Stimulated activated CD4-positive, alpha-beta T cell treated with anti-CD3 and anti-CD28 coated beads, Interleukin-1b, Interleukin-23, amount 100 ng/mL, for 4 hours (primary cell): ENCODE results near the gene UTP14C.
"Not testable (repeated sequence)": the region's sequence is repeated elsewhere in the genome, so short reads cannot be mapped to it uniquely, and the experiment has no call there.

Source experiments
- DNase-seq, 2 donors: peaks; one replicate each; pipeline ENCODE4 v3.0.0-alpha.2; 2020; ENCODE audit warnings: low read depth in 2 of 2

UTP14C gene

DNA sequence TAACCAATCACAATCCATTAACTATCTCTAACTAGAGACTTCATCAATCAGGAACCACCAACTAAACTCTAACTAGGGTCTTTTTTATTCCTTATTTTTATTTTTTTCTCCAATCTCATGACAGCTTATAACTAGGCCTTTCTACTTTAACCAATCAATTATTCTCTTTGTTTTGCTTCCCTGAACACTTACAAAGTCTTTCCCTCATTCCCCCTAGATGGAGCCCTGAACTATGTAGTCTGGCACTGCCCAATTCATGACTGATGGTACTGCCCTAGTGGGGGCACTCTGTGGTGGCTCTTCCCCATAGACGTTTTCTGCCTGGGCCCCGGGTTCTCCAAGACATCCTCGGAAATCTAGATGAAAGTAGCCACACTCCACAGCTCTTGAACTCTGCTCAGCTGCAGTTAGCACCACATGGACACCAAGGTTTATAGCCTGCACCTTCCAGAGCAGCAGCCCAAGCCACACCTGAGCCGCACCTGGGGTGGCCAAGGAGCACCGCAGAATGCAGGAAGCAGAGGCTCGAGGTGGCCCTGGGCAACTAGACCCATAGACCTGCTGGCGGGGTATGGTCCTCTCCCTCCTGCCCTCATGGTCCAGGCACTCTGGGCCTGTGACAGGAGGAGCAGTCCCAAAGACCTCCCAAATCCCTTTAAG is 19.9 kb upstream of the UTP14C start:
- no peak for DNase-seq

DNA sequence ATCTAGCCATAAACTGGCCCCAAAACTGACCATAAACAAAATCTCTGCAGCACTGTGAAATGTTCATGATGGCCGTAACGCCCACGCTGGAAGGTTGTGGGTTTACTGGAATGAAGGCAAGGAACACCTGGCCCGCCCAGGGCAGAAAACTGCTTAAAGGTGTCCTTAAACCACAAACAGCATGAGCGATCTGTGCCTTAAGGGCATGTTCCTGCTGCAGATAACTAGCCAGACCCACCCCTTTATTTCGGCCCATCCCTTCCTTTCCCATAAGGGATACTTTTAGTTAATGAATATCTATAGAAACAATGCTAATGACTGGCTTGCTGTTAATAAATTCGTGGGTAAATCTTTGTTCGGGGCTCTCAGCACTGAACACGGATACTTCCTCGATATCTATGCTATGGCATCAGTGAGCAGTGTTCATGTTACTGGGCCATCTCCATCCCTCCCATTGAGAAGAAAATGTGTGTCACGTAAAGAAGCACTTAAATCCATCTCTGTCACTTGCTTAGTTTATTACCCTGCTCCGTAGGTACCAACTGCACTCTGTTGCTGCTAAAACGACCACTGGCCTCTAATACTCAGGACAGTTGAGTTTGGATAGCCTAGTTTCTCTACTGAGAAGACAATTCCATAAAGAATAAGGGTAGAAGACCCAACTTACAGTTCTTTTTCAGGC is 18.5 kb upstream of the UTP14C start:
- no peak for DNase-seq

DNA sequence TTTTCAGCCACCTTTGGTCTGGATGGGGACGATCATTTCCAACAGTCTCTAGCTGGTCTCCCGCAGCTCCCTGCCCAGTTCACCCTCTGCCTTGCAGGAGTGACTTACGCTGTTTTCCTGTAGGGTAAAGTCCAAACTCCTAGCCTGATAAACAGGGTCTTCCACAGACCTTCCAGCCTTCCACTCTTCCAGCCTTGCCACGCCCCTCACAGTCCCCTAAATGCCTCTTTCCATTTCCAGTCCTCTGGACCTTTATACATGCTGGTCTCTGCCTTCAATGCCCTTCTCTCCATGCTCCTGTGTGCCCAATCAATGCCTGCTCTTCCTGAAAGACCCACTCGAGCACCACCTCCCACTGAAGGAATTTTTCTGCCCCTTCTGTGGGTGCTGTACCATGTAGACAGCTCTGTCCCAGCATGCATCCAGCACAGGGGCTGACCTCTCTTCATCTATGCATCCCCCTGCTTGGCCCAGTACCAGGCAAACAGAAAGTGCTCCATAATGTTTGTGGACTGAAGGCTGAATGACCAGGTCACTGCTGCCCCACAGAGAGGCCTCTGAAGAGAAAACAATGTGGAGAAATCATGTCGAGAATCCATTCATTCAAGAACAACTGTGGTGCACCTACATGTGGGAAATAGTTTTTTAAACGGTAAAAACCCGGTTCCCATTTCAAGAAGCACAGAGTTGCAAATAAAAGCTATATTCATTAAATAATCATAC is 17.8 kb upstream of the UTP14C start:
- DNase-seq: no peak

DNA sequence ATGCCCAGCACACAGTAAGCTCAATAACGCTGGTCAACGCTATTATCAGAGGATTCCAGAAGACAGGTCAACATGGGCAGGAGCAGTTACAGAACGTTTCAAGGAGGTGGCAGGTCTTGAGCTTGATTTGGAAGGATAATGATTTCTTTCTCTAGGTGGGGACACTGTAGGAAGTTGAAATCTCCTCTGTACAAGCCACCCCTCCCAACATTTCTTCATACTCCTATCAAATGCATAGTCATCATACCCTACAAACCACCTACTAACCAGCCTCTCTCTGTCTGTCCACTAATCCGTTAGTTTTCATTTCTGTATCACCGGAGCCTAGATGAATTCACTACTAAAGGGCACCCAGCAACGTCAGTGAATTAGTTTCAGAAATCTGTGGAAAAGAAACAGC is 14.5 kb upstream of the UTP14C start:
- DNase-seq: no peak

DNA sequence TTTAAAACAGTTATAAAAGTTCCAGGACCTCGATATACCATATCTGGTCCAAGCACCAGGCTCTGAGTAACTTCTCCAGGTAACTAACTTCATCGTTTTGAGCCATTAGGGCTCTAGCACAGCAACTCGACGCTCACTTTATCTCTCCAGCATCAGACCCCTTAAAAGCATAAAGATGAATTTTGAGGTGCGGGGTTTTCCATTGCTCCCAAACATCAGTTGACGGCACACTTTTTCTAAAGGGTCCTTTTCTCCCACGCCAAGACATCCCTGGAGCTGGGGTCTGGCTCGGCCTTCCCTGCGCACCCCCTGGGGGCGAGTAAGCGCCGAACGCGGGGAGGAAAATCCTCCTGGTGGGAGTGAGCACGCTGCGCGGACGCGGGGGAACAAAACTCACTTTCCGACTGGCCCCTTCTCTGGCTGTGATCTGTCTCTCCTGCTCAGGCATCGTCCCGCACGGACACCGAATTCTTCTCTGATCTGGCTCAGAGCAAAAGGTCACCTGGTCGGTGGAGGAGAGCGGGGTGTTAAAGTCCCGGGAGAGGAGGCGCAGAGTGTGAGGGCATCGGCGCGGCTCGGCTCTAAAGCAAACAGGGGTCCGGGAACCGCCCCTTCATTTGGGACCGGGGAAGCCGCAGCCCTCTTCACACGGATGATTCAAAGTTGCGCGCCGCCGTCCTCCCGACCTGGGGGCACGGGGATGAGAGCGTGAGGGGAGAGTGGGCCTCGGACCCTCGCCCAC is 13.4 kb upstream of the UTP14C start, which contains the start of gene ATP7B:
Gene ATP7B, minus strand, starts transcription at position 561 of the 742 bp plus-strand sequence. Its CDS starts 113 bp downstream, at position 448.
- DNase-seq: peak in 1 of 2 donors; percentile 3

DNA sequence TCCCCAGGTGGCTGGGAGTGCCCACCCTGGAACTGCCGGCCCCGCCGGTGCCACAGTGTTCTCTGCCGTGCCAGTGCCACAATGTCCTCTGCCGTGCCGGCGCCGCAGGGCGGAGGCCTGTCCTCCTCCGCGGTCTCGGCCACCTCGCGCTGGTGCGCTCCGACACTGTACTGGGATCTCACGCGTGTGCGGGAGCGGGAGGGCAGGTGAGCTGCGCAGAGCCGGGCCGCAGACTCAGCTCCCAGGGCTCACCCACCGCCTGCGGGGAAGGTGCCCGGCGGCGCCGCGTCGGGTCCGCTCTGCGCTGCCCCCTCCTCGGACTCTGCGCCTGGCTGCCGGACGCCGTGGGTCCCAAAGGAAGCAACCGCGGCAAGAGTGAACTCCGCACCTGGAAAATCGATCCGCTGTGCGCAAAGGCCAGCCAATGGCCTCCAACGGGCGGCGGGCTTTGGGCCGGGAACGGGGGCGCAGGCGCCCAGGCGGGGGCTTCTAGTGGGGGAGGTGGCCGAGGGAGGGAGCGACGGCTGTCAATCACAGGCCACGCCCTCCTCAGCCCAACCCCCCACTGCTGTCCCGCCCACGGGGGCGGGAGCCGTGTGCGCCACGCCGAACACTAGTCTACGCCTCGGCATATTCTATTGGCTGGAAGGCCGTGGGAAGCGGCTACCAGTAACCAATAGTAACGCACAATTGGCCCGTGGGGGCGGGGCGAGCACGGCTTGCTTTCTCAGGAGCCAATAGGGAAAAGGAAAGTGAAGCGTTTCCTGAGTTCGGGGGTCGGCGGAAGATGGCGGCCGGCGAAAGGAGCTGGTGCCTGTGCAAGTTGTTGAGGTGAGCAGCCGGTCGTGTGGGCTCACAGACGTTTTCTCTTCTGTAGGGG is 12.6 kb upstream of the UTP14C start, which contains the start of gene ALG11:
Gene ALG11, plus strand, starts transcription at position 767 of the 880 bp plus-strand sequence. Its CDS starts 21 bp downstream, at position 788.
- peak; percentile 99 to 100 for DNase-seq

DNA sequence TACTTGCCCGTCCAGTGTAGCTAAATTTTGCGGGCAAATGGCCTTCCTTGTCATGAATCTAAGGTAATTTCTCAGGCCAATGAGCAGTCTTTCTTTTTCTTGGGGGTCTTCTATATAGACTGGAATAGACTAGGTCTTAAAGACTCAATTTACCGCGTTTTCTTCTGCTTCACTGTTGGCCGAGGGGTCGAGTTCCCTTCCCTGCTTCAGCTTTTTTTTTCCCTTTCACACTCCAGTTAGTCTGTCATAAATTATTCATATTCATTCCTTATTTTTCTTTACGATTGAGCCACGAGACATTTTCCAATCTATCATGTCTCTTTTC is 12.0 kb upstream of the UTP14C start:
- no peak for DNase-seq

DNA sequence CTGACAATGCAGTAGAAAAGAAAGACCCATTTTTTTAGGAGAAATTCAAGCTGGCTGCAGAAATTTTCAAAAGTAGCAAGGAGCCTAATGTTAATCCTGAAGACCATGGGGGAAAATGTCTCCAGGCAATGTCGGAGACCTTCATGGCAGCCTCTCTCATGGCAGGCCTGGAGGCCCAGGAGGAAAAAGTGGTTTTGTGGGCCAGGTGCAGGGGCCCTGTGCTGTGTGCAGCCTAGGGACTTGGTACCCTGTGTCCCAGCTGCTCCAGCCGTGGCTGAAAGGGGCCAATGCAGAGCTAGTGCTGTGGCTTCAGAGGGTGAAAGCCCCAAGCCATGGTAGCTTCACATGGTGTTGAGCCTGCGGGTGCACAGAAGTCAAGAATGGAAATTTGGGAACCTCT is 8.2 kb upstream of the UTP14C start:
- no peak for DNase-seq

DNA sequence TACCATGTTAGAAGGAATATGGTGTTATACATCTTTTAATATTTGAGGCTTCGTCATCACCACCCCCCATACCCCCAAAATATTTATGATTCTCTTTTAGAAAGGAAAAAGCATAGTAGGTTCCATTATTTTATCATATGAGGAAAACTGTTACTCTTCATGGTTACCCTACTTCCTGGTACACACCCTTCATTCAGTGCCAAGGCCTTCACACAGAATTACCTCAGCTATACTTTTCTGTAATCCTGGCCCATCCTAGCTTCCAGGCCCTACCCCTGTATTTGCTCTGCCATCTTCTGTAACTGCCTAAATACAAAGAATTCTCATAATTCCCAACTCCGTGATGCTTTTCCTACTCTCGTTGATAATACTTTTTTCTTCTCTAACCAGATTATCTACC is 4.3 kb upstream of the UTP14C start:
- DNase-seq: no peak

DNA sequence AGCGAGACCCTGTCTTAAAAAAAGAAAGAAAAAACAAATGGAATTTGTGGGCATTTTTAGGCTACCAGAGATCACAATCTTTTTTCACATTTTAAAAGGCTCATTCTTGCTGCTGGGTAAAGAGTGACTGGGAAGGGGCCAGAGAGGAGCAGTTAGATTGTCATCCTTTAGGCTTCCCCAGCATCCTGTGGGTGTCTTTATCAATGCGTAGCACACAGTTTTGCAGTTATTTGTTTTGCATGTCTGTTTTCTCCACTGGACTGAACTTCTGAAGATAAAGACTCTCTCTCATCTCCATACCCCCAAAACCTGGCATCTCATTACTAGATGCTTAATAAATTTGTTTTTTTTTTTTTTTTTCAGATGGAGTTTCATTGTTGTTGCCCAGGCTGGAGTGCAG is 2.1 kb upstream of the UTP14C start:
- DNase-seq: no peak

DNA sequence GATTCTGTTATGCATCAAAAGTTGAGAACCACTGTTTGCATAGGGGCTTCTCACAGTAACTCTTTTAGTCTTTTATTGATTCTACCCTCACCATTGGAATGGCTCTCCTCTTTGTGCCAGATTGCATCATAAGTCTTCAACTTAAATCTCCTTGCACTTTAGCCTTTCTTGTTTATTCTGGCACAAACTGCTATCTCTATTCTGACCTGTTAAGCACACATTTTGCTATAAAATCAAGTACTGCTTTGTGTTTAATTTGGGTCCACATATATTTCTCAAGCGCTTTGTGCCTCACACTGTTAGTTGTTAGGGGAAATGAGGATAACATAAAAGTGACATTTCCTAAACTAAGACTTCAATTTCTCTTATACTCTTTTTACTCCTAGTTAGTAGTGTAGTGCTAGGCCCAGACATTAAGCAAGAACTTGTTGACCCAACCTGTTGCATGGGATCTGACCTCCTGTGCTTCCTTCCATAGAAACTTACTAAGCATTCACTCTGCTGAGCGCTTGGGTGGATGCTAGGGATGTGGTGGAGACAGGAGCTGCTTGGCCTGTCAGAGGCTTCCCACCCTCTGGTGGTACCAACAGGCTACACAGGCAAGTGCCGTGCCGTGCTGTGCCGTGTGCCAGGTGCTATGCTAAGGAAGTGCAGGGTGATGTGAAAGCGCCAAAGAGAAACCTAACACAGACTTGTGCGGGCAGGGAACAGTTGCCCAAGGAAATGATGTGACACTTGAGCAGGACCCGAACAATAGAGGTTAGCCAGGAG is 1.2 kb downstream of the UTP14C start:
- no peak for DNase-seq

DNA sequence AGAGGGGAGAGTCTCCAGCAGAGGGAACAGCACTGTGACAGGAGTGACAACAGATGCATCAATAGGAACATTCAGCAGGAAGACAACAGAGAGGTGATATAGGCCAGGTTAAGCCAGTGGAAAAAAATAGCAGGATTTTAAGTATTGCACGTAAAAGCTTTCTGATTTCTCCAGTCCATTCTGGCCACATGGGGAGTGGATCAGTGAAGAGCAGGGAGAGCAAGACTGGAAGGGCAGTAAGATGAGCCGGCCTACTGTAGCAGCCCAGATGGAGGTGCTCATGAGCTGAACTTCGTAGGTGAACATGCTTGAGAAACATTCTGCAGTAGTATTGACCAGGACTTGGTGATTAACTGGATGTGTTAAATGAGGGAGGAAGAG is 1.7 kb downstream of the UTP14C start:
- DNase-seq: no peak

DNA sequence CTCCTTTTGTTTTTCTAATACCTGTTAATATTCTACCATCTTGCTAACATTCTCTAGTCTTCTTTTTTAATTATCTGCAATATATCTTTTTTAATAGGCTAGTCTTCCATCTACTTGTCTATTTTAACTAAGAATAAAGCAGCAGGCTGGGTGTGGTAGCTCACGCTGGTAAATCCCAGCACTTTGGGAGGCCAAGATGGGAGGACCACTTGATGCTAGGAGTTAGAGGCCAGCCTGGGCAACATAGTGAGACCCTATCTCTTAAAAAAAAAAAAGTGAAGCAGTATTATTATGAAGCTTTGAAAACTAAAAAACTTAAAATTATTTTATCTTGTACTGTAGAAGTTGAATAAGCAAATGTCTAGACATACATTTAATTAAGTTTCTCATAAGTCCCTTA is 3.3 kb downstream of the UTP14C start:
- DNase-seq: no peak

DNA sequence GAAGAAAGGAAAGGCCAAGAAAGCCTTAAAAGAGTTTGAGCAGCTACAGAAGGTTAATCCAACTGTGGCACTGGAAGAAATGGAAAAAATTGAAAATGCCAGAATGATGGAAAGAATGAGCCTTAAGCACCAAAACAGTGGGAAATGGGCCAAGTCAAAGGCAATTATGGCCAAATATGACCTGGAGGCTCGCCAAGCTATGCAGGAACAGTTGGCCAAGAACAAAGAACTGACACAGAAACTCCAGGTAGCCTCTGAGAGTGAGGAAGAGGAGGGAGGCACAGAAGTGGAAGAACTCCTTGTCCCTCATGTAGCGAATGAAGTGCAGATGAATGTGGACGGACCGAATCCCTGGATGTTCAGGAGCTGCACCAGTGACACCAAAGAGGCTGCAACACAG is 5.1 kb downstream of the UTP14C start:
- no peak for DNase-seq

DNA sequence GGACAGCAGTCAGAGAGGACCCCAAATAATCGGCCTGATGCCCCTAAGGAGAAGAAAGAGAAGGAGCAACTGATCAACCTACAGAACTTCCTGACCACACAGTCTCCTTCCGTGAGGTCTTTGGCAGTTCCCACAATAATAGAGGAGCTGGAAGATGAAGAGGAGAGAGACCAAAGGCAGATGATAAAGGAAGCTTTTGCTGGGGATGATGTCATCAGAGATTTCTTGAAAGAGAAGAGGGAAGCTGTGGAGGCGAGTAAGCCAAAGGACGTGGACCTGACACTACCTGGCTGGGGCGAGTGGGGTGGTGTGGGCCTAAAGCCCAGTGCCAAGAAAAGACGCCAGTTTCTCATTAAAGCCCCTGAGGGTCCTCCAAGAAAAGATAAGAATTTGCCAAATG is 5.9 kb downstream of the UTP14C start:
- DNase-seq: not testable (repeated sequence)

DNA sequence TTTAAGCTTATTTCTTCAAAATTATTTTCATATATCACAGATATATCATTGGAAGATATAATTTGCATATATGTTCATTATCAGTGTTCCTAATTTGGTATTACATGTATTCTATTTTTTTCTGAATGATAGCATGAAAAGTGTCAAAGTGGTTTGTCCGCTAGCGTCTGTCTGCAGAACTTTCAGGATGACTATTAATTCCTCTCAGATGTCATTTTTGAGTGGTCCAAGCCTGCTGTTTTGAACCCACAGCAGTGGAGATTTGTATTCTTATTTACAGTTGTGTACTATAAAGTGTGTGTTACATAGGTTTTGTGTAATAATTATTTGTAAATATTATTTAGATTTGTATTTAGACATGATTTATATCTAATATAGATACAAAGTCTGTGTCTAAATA is 8.5 kb downstream of the UTP14C start:
- DNase-seq: no peak

DNA sequence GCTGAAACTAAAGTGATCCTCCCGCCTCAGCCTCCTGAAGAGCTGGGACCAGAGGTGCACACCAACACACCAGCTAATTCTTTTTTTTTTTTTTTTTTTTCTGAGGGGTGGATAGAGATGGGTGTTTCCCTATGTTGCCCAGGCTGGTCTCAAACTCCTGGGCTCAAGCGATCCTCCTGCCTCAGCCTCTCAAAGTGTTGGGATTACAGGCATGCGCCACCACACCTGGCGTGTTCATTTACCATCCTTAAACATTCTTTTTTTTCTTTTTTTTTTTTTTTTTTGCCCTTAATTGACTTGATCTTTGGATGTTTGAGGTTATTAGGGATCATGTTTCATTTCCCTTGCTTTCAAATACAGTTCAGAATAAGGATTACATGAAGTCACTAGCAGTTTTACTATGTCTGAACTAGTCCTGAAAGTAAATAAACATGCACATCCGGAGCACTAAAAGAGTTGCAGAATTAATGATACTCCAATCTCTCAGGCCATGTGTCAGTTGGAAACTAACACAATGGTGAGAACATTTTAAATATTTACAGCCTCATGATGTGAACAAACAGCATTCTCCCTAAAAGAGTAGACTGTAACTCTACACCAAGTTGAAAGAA is 10.2 kb downstream of the UTP14C start:
- DNase-seq: no peak

DNA sequence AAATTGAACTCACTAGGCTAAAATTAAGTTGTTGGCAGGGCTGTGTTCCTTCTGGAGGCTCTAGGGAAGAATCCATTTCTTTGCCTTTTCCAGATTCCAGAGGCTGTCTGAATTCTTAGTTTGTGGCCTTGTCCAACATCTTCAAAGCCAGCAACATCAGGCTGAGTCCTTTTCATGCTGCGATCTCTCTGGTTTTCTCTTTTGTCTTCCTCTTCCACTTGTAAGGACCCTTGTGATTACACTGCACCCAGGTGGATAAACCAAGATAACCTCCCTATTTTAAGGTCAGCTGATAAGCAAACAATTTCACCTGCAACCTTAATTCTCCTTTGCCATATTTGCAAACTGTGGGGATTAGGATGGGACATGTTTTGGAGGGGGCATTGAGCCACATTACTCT is 11.5 kb downstream of the UTP14C start:
- no peak for DNase-seq

DNA sequence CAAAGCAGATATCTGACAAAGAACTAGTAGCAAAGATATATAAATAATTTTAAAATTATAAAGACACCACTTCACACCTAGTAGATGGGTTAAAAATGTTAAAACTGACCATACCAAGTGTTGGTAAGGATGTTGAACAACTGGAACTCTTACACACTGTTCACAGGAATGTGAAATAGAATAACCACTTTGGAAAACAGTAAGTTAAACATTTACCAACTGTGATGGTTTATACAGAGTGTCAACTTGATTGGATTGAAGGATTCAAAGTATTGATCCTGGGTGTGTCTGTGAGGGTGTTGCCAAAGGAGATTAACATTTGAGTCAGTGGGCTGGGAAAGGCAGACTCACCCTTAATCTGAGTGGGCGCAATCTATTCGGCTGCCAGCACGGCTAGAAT is 19.2 kb downstream of the UTP14C start:
- no peak for DNase-seq

DNA sequence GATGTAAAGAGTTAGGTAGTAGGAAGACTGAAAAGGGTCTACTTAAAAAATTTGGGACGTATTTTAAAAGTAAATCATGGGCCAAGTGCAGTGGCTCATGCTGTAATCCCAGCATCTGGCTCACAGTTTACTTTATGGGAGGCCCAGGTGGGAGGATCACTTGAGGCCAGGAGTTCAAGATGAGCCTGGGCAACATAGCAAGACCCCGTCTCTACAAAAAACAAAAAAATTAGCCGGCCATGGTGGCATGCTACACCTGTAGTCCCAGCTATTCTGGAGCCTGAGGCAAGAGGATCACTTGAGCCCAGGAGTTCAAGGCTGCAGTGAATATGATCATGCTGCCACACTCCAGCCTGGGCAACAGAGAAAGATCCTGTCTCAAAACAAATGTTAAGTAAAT is 23.0 kb downstream of the UTP14C start:
- no peak for DNase-seq
